Amniotic stem cell (primary cell): ENCODE measurements around the gene SOCS4.
"Not testable (repeated sequence)": the region's sequence is repeated elsewhere in the genome, so short reads cannot be mapped to it uniquely, and the experiment has no call there.

Experiments used
- DNase-seq: peaks from one replicate; lab custom pipeline; 2025; lab: John Stamatoyannopoulos, UW

SOCS4 gene

GRCh38 chr14:55026793-55027561, at the start of gene SOCS4, which contains the start of gene WDHD1:
TSS of gene SOCS4 (plus strand) at chr14:55027236. CDS start at chr14:55043042, 15,806 bp downstream.
TSS of gene WDHD1 (minus strand) at chr14:55027099. CDS start at chr14:55026787, 312 bp downstream.
- DNase-seq: peak; percentile 74

DNA sequence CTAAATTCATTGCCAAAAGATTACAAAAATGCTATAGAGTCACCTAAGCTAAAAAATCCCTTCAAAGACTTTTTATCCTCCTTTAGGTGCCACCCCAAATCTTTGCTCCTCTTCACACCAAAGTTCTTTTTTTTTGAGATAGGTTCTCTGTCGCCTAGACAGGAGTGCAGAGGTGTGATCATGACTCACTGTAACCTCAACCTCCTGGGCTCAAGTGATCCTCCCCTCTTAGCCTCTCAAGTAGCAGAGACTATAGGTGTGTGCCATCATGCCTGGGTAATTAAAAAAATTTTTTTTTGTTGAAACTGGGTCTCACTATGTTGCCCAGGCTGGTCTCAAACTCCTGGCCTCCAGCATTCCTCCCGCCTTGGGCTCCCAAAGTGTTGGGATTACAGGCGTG, 48.0 kb upstream of the SOCS4 start:
- DNase-seq: no peak

GRCh38 chr14:54981698-54982097, 45.3 kb upstream of the SOCS4 start:
- peak; percentile 24 for DNase-seq

DNA sequence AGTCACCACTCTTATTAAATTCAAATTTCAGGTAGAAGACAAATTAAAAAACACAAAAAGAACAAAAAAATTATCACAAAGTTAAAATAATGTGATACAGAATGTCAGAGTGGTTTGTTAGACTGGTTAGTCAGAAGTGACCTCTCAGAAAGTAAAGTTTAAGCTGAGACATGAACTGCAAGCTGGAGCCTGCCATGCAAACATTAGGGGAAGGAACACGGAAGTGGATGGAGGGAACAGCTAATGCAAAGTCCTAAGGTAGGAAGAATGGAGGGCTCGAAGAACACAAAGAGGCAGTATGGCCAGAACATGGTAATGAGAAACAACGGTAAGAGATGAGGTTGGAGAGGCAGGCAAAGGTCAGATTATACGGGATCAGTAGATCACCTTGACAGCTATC, 41.9 kb upstream of the SOCS4 start:
- DNase-seq: no peak

GRCh38 chr14:55000381-55000780, 26.7 kb upstream of the SOCS4 start:
- no peak for DNase-seq

- no peak for DNase-seq
Measured at GRCh38 chr14:55005071-55005470, 22.0 kb upstream of the SOCS4 start.

DNA sequence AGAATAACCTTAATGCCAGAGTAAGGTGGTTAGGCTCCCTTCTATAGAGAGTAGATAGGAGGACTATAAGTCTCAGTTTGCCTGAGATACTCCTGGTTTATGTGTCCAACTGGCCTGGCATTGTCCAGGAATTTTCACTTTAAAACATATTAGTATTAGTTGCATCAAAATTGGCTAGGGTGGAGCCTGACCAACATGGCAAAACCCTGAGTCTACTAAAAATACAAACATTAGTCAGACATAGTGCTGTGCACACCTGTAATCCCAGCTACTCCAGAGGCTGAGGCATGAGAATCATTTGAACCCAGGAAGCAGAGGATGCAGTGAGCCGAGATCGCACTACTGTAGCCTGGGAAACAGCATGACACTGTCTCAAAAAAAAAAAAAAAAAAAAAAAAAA, 12.0 kb upstream of the SOCS4 start:
- no peak for DNase-seq

DNA sequence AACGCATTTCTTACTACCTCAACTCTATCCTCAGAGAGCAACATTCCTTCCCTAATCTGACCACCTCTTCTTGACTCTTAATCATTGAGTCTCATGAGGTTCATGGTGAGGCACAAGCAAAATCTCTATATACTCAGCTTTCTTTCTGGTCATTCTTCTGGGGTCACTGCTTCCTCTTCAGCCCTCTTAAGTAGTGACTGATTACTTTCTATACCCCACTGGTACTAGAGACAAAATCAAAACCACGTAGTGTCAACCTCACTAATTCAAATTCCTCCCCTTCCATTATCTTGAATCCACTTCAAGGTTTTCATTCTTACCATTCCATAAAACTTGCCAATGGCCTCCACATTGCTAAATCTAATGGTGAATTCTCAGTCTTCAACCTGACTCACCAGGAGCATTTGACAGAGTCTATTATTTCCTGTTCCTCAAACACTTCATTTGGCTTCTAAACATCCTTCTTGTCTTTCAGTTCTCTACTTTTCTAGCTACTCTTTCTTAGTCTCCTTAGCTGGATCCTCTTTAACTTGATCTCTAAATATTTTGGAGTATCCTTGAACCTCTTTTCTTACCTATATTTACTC, 7.0 kb upstream of the SOCS4 start:
- no peak for DNase-seq

GRCh38 chr14:55024365-55024764, 2.7 kb upstream of the SOCS4 start:
- DNase-seq: not testable (repeated sequence)

GRCh38 chr14:55025948-55026347, 1.1 kb upstream of the SOCS4 start:
- DNase-seq: no peak

DNA sequence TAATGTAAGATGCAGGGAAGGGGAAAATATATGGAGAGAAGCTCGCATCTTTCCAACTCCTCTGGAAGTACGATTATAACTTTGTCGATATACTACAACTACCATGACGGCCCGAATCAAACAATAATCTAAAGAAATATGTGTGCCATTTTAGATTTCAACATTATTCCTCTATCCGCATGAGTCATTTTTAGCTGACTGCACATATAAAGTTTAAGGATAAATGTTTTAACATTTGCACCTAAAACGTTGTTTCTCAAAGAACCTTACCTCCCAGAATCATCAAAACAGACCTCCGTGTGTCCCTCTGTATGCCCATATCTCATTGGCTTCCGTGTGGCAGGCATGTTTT, 619 bp upstream of the SOCS4 start:
- no peak for DNase-seq

GRCh38 chr14:55028066-55028465, 1.0 kb downstream of the SOCS4 start:
- DNase-seq: no peak

GRCh38 chr14:55028476-55028875, 1.4 kb downstream of the SOCS4 start:
- DNase-seq: no peak

GRCh38 chr14:55031190-55031589, 4.2 kb downstream of the SOCS4 start:
- DNase-seq: no peak

- DNase-seq: not testable (repeated sequence)
Measured at GRCh38 chr14:55037995-55038394, 11.0 kb downstream of the SOCS4 start.

DNA sequence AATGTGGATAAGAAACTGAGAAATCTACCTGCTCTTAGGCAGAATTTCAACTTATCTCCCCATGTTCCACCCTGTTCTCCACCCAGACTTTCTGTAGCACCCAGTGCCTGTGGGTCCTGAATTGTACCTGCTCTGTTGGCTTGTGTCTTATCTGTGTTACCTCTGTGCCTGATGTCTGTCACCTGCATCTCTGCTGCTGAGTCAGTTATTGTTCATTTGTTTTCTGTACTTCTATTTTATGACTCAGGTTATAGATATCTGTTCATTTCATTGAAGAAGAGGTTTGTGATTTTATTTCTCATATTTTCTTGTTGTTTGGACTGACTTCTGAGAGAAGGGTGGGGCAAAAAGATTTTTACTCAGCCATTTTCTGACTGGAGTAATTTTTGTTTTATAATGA, 11.7 kb downstream of the SOCS4 start:
- no peak for DNase-seq

DNA sequence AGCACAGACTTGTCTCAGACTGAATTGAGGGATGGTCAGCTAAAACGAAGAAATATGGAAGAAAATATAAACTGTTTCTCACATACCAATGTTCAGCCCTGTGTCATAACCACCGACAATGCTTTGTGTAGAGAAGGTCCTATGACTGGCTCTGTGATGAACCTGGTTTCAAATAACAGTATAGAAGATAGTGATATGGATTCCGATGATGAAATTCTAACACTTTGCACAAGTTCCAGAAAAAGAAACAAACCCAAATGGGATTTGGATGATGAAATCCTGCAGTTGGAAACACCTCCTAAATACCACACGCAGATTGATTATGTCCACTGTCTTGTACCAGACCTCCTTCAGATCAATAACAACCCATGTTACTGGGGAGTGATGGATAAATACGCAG, 16.5 kb downstream of the SOCS4 start:
- DNase-seq: no peak

DNA sequence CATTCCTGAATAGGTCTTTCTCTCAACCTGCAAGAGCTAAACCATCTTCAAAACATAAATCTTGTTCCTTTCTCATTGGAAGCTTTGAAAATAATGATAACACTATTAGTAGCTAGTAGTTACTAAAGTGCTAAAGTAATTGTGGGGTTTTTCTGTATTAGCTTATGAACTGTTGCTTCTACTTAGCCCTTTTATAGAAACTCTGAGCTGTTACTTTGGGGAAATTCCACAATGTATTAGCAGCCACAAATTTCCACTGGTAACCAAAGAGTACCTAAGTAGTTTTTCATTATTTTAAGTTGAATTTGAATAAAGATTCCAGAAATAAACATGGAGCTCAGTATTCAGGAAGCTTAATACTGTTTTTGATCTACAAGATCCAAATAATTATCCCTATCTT, 18.1 kb downstream of the SOCS4 start:
- no peak for DNase-seq

- DNase-seq: no peak
Measured at GRCh38 chr14:55047301-55048053, 20.4 kb downstream of the SOCS4 start.

- no peak for DNase-seq
Measured at GRCh38 chr14:55048900-55049436, 21.9 kb downstream of the SOCS4 start.

DNA sequence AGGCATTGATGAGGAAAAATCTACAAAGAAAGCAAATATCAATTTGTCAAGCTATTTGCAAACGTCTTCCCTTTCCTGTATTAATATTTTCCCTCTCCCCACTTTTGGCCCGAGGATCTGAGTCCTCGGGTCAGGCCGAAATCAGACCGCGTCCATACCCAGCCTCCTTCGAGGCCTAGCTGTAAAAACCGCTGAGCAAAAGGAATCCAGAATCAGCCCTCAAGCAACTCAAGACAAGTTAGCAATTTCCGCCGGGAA, 24.1 kb downstream of the SOCS4 start:
- DNase-seq: no peak

DNA sequence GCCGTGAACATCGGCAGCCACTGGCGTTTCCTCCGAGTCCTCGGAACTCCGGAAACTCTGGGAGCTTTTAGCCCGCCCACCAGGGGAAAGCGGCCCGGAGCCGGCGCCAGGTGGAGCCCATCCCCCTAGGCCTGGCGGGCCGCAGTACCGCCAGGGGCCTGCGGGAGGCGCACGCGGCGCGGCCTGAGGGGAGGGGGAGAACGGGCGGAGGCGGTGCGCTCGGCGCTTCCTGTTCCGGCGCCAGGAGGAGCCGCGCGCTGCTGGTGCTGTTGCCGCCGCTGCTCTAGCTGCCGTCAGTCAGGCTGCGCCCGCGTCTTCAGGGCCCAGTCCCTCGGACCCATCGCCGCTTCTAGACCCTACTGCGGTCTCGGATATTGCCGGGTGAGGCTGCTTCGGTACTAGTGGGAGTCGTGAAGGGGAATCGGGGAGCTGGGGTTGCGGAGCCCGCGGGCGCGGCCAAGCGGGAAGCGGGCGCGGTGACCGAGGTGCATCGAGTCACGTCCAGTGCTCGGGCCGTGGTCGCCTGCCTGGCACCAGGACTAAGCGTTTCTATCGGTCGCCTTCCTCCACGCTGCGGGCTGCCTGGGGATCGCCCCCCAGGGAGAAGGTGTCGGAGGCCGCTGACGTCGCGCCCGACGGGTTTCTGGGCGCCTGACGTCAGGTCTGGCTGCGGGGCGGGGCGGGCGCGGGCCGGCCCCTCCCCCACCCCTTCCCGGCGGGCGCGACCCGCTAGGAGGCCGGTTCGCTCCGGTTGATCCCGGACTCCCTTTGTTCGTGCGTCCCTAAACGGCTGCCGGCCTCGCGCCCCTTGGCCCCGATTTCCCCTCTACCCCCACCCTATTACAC, 24.6 kb downstream of the SOCS4 start, which contains the start of gene MAPK1IP1L:
Gene MAPK1IP1L (plus strand): TSS at position 225 of the 846 bp plus-strand sequence. CDS start 10,037 bp downstream, outside the sequence.
- DNase-seq: peak; percentile 80
